ENCODE measurements around the gene NDRG2.

NDRG2 gene

DNA sequence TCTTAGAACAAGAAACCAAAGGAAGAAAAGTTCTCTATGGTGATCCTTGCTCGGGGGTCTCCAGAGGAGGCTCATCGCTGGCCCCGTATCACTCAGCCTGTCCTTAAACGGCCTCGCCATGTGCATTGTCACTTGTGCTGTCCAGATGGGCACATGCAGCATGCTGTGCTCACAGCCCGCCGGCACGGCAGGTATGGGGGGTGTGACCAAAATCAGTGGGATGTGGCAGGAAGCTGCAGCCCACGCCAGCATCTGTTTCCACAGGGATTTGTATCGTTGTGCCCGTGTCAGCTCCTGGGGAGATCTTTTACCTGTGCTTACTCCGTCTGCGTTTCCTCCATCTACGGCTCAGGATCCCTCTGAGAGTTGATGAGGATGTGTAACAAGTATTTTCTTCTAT lies 28.3 kb downstream of the NDRG2 start:
- H3K36me3 ChIP-seq (ENCODE audit: low read length): peaks cover 24% of the 10 kb centered on the region
- TF ChIP-seq, protein P1, sequence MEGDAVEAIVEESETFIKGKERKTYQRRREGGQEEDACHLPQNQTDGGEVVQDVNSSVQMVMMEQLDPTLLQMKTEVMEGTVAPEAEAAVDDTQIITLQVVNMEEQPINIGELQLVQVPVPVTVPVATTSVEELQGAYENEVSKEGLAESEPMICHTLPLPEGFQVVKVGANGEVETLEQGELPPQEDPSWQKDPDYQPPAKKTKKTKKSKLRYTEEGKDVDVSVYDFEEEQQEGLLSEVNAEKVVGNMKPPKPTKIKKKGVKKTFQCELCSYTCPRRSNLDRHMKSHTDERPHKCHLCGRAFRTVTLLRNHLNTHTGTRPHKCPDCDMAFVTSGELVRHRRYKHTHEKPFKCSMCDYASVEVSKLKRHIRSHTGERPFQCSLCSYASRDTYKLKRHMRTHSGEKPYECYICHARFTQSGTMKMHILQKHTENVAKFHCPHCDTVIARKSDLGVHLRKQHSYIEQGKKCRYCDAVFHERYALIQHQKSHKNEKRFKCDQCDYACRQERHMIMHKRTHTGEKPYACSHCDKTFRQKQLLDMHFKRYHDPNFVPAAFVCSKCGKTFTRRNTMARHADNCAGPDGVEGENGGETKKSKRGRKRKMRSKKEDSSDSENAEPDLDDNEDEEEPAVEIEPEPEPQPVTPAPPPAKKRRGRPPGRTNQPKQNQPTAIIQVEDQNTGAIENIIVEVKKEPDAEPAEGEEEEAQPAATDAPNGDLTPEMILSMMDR (IDR thresholded peaks at IDR 0.05; ENCODE audit: insufficient read depth, low read length, poor library complexity, severe bottlenecking): no peak
- no peak for TF ChIP-seq EZH2phosphoT487 (conservative IDR thresholded peaks at IDR 0.05; ENCODE audit: low read length)
- no peaks in the 10 kb centered on the region for H3K27me3 ChIP-seq (ENCODE audit: low read length)
- H3K9ac ChIP-seq (ENCODE audit: low read length): no peak overlapping the region
- no peak overlapping the region for H2AFZ ChIP-seq (ENCODE audit: low read depth, low read length, severe bottlenecking)
- no peaks in the 10 kb centered on the region for H3K9me2 ChIP-seq (replicated peaks; ENCODE audit: insufficient read depth, low read length)
- no peak overlapping the region for H3K4me3 ChIP-seq (ENCODE audit: insufficient read depth, low read length, poor library complexity, severe bottlenecking)
- H3K79me2 ChIP-seq (ENCODE audit: insufficient read depth, low read length): peaks cover 8% of the 10 kb centered on the region
- no peak overlapping the region for H3K4me2 ChIP-seq (ENCODE audit: low read depth, low read length, poor library complexity, severe bottlenecking)
- no peaks in the 10 kb centered on the region for H3F3A ChIP-seq (ENCODE audit: insufficient read depth)
- no peak overlapping the region for H3K27ac ChIP-seq (ENCODE audit: low read depth, low read length)
- H4K20me1 ChIP-seq (ENCODE audit: low read depth, low read length): no peaks in the 10 kb centered on the region
- no peaks in the 10 kb centered on the region for H3K9me3 ChIP-seq (ENCODE audit: insufficient read depth, low read length)

DNA sequence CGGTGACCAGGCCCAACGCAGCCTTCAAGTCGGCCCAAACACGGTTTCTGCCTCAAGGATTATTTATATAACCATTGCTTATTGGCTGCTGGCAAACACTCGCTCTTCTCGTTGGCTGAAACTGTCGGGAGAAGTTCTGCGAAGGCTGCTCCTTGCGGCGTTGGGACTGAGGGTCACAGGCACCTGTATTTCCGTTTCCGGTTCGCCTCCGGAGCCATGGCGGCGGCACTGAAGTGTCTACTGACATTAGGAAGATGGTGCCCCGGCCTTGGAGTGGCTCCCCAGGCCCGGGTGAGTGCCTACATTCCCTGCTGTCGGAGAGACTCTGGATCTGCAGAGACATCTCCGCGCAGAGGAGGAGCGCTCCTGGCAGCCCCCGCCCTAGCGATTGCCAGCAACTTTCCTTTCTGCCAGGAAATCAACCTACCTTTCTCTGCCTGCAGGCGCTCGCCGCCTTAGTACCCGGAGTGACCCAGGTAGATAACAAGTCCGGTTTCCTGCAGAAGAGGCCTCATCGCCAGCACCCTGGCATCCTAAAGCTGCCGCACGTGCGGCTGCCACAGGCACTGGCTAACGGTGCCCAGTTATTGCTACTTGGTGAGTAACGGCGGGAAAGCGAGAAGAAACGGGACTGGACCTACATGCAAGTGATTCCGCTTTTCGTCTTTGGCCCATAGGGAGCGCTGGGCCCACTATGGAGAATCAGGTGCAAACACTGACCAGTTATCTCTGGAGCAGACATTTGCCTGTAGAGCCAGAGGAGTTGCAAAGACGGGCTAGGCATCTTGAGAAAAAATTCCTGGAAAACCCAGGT lies 34.9 kb downstream of the NDRG2 start, which contains the start of gene METTL17:
METTL17 (plus strand) TSS at position 194 of the 814 bp plus-strand sequence; CDS start at position 217, 23 bp downstream.
- peak within 1 kb of the TSS; percentile 87 for H3K9ac ChIP-seq (ENCODE audit: low read length)
- H3K36me3 ChIP-seq (ENCODE audit: low read length): peaks cover 24% of the 10 kb centered on the region
- TF ChIP-seq, protein P1 (IDR thresholded peaks at IDR 0.05; ENCODE audit: insufficient read depth, low read length, poor library complexity, severe bottlenecking): peak; percentile 50
- no peak for TF ChIP-seq EZH2phosphoT487 (conservative IDR thresholded peaks at IDR 0.05; ENCODE audit: low read length)
- peak within 1 kb of the TSS; percentile 74 for H3K4me3 ChIP-seq (ENCODE audit: insufficient read depth, low read length, poor library complexity, severe bottlenecking)
- H4K20me1 ChIP-seq (ENCODE audit: low read depth, low read length): no peaks in the 10 kb centered on the region
- no peaks in the 10 kb centered on the region for H3K9me2 ChIP-seq (replicated peaks; ENCODE audit: insufficient read depth, low read length)
- H3F3A ChIP-seq (ENCODE audit: insufficient read depth): peaks cover 4% of the 10 kb centered on the region; the same call in 1 of the 2 replicates
- no peaks in the 10 kb centered on the region for H3K27me3 ChIP-seq (ENCODE audit: low read length)
- peaks cover 24% of the 10 kb centered on the region for H3K79me2 ChIP-seq (ENCODE audit: insufficient read depth, low read length)
- H2AFZ ChIP-seq (ENCODE audit: low read depth, low read length, severe bottlenecking): peak within 1 kb of the TSS; percentile 91
- H3K27ac ChIP-seq (ENCODE audit: low read depth, low read length): peak within 1 kb of the TSS; percentile 60
- H3K4me2 ChIP-seq (ENCODE audit: low read depth, low read length, poor library complexity, severe bottlenecking): peak within 1 kb of the TSS; percentile 86
- H3K9me3 ChIP-seq (ENCODE audit: insufficient read depth, low read length): no peaks in the 10 kb centered on the region

DNA sequence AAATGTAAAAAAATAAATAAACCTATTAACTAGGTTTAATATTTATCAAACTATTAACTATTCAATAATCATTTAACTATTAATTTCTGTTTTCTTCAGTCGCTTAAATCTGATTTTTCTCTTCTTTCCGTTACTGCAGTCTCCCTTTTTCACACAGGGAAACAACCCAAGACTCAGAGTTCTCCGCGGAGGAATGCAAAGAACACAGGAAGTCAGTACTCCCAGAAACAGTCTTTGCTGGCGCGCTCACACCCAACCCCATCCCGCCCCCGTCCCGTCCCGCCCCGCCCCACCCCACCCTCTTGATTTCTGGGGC lies 35.4 kb downstream of the NDRG2 start:
- Histone ChIP-seq H3K27ac (ENCODE audit: low read depth, low read length) (peak overlapping the region; percentile 60), H3K9me3 (ENCODE audit: insufficient read depth, low read length) (no peaks in the 10 kb centered on the region), H3K9me2 (replicated peaks; ENCODE audit: insufficient read depth, low read length) (no peaks in the 10 kb centered on the region), H3K27me3 (ENCODE audit: low read length) (no peaks in the 10 kb centered on the region), H4K20me1 (ENCODE audit: low read depth, low read length) (no peaks in the 10 kb centered on the region), H3K9ac (ENCODE audit: low read length) (peak overlapping the region; percentile 87; the same call in 1 of the 2 replicates), H3K79me2 (ENCODE audit: insufficient read depth, low read length) (peaks cover 24% of the 10 kb centered on the region), H3K36me3 (ENCODE audit: low read length) (peaks cover 21% of the 10 kb centered on the region), H3F3A (ENCODE audit: insufficient read depth) (peaks cover 4% of the 10 kb centered on the region; the same call in 1 of the 2 replicates), H2AFZ (ENCODE audit: low read depth, low read length, severe bottlenecking) (peak overlapping the region; percentile 77), H3K4me3 (ENCODE audit: insufficient read depth, low read length, poor library complexity, severe bottlenecking) (peak overlapping the region; percentile 45), H3K4me2 (ENCODE audit: low read depth, low read length, poor library complexity, severe bottlenecking) (peak overlapping the region; percentile 86)
- TF ChIP-seq EZH2phosphoT487 (conservative IDR thresholded peaks at IDR 0.05; ENCODE audit: low read length): no peak
- TF ChIP-seq, protein P1 (IDR thresholded peaks at IDR 0.05; ENCODE audit: insufficient read depth, low read length, poor library complexity, severe bottlenecking): no peak
